Measurements from ENCODE around the gene OR52E8. TPM values are rescaled to one million over a fixed set of nuclear protein-coding genes. Genes with fewer than 3 reads are reported as not detected.
A peak's percentile ranks its signal among the peaks of the same experiment; 100 is the strongest.

Gene OR52E8
- total and polyA plus RNA-seq, 9 of the 15 experiments (the other 6 are each of a cell fraction or from before 2014, with no cell fraction given), result not detected

DNA sequence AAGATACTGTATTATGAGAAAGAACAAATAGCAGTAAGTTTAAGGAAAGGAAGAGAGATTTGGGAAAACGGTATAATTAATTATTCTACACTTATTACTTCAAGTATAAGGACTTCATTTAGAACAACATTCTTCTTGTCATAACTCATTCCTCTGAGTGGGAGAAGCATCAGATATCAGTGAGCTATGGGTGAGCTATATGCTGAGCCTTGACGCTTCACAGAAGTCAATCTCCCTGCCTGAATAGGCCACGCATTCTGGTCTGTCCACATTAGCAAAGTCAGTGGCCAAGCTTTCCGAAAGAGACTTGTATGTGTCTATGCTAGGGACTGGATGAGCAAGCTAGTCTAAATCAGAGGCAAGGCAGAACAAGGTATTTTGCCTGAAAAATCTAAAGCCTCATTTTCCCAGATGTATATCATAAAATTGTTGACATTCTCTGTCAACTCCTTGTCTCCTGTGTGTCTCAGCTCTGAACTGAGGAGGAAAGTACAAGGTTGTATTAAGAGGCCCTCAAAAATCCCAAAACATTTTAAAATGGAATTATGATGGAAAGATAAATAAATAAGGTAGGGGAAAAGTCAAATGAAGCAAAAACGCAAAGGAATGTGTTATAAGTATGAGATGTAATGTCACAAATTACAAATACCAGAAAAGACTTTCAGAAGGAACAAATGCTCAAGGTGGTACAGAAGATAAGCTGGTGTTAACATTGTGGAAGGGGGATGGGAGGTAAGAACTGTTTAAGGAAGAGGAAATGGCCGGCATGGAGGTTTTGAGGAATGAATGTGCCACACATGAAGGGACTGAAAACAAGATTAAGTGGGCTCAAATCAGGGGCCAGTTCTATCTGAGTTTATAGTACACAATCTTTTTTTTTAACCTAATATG is 47.3 kb downstream of the OR52E8 start:
- no TSS peak for BruUV-seq (replicated peaks)
- no peaks in the 10 kb centered on the region for H3K27me3 ChIP-seq (ENCODE audit: control insufficient read depth in 2 of 2, insufficient read depth in 2 of 2, low read length in 2 of 2)
- H3K9me3 ChIP-seq (replicated peaks; ENCODE audit: control insufficient read depth, insufficient read depth, low read depth, low read length), result peaks cover 21% of the 10 kb centered on the region
- in situ Hi-C loops (cut with MboI), result no loop called here
- peak overlapping the region; percentile 33; the same call in 1 of the 2 replicates for H3K4me2 ChIP-seq (ENCODE audit: insufficient read depth, low read length)
- DNase-seq (ENCODE audit: extremely low read depth in 1 of 4, low spot score in 3 of 4) (peak; percentile 28 to 83 (median 38)), FAIRE-seq (peak; percentile 84), ATAC-seq (peak; percentile 86)
- H4K20me1 ChIP-seq (replicated peaks; ENCODE audit: control insufficient read depth, insufficient read depth, low read length), result no peaks in the 10 kb centered on the region
- H3K27ac ChIP-seq (ENCODE audit: extremely low read depth, low read depth, low read length), result peak overlapping the region; percentile 73
- H3K79me2 ChIP-seq (ENCODE audit: control insufficient read depth, insufficient read depth, low read length), result no peaks in the 10 kb centered on the region
- WGBS (ENCODE audit: insufficient coverage, low coverage, missing lambda C conversion rate), result 15% methylated on average over 6 of the region's 6 CpGs
- H3K4me3 ChIP-seq, result no peak overlapping the region
- H3K4me1 ChIP-seq (replicated peaks in 1 of 2; ENCODE audit: control insufficient read depth in 2 of 2, insufficient read depth in 2 of 2, low read length in 2 of 2), result peaks cover 0 to 6% of the 10 kb centered on the region in 2 experiments; a peak in 3 of 5 replicates
- H3K9me1 ChIP-seq (ENCODE audit: control insufficient read depth, insufficient read depth, low read length), result no peaks in the 10 kb centered on the region
- ChIA-PET POLR2A (interaction anchor here (0.7 kb wide), 1 partner anchor 305 kb away, joined by 3 read pairs; no protein-coding TSS in a partner anchor), CTCF (ENCODE audit: low intra/inter-chr PET ratio) (no interaction called here)
- H2AFZ ChIP-seq (ENCODE audit: low read depth, low read length), result peak overlapping the region; percentile 74
- H3K9ac ChIP-seq (ENCODE audit: insufficient read depth in 1 of 2, low read depth in 2 of 2, low read length in 2 of 2), result peak overlapping the region in 1 of 2 experiments; percentile 16; a peak in 1 of 4 replicates
- no peaks in the 10 kb centered on the region for H3K36me3 ChIP-seq (ENCODE audit: control insufficient read depth, insufficient read depth, low read length)
- intact Hi-C loops (cut with micrococcal nuclease), result no loop called here
- TF ChIP-seq HLTF (IDR thresholded peaks at IDR 0.05) (0 out of 2 replicates have a peak, but pooled peaks have one; percentile 26), FOXK2 (conservative IDR thresholded peaks at IDR 0.05 in 1 of 2, IDR thresholded peaks at IDR 0.05 in 1 of 2; ENCODE audit: low read depth in 2 of 2) (peak; percentile 40 to 45; a peak in 3 of 4 replicates), CBFA2T2 (conservative IDR thresholded peaks at IDR 0.05) (peak; percentile 74), PML (IDR thresholded peaks at IDR 0.05; ENCODE audit: low read length) (peak; percentile 62; the same call in 1 of the 2 replicates), NRF1 (conservative IDR thresholded peaks at IDR 0.05 in 1 of 2, IDR thresholded peaks at IDR 0.05 in 1 of 2) (no peak), L3MBTL2 (IDR thresholded peaks at IDR 0.05) (peak; percentile 27; the same call in 1 of the 2 replicates), SOX6 (IDR thresholded peaks at IDR 0.05) (peak; percentile 67), MEIS2 (IDR thresholded peaks at IDR 0.05; ENCODE audit: partially characterized antibody) (peak; percentile 95), ZNF436 (CRISPR knock-in tag; IDR thresholded peaks at IDR 0.05) (no peak), TCF7L2 (IDR thresholded peaks at IDR 0.05; ENCODE audit: low read depth, low read length) (no peak), NR2C1 (IDR thresholded peaks at IDR 0.05) (peak; percentile 15; the same call in 1 of the 2 replicates), NR2C1 (tag; IDR thresholded peaks at IDR 0.05) (no peak), LEF1 (IDR thresholded peaks at IDR 0.05) (peak; percentile 99), MTA2 (IDR thresholded peaks at IDR 0.05; ENCODE audit: low read depth) (peak; percentile 83), ETV1 (tag; conservative IDR thresholded peaks at IDR 0.05; ENCODE audit: low read depth) (no peak)
- TF ChIP-seq, protein P1, sequence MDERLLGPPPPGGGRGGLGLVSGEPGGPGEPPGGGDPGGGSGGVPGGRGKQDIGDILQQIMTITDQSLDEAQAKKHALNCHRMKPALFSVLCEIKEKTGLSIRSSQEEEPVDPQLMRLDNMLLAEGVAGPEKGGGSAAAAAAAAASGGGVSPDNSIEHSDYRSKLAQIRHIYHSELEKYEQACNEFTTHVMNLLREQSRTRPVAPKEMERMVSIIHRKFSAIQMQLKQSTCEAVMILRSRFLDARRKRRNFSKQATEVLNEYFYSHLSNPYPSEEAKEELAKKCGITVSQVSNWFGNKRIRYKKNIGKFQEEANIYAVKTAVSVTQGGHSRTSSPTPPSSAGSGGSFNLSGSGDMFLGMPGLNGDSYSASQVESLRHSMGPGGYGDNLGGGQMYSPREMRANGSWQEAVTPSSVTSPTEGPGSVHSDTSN (CRISPR knock-in tag; IDR thresholded peaks at IDR 0.05; ENCODE audit: low read depth), result no peak
- TF ChIP-seq, protein P1 (tag; conservative IDR thresholded peaks at IDR 0.05; ENCODE audit: low read depth), result peak; percentile 80
- TF ChIP-seq, protein P2, sequence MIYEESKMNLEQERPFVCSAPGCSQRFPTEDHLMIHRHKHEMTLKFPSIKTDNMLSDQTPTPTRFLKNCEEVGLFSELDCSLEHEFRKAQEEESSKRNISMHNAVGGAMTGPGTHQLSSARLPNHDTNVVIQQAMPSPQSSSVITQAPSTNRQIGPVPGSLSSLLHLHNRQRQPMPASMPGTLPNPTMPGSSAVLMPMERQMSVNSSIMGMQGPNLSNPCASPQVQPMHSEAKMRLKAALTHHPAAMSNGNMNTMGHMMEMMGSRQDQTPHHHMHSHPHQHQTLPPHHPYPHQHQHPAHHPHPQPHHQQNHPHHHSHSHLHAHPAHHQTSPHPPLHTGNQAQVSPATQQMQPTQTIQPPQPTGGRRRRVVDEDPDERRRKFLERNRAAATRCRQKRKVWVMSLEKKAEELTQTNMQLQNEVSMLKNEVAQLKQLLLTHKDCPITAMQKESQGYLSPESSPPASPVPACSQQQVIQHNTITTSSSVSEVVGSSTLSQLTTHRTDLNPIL (CRISPR knock-in tag; IDR thresholded peaks at IDR 0.05), result no peak
